Caco-2 (cell line): ENCODE measurements around the gene RGS8. TPM values are rescaled to one million over a fixed set of nuclear protein-coding genes. Genes with fewer than 3 reads are reported as not detected.

Source experiments
- BruUV-seq: library from RNA; stranded (reverse); fragments of 400-500 nt; replicated peaks from 2 replicates; lab custom pipeline; 2021; lab: Mats Ljungman, UMichigan
- CTCF ChIA-PET: fragments of 300-600 bp; sonication (Branson Sonifier 250); formaldehyde crosslinking; loops from one replicate; lab custom pipeline; 2022; ENCODE audit warnings: antibody characterized with exemption; lab: Charles Lee
- POLR2A ChIA-PET: fragments of 300-600 bp; sonication (Branson Sonifier 250); formaldehyde crosslinking; loops from one replicate; lab custom pipeline; 2022; ENCODE audit warnings: antibody characterized with exemption; lab: Charles Lee
- DNase-seq, 2 experiments: peaks; one replicate each; pipeline versions ENCODE4 v3.0.0 to v3.0.0-alpha.2; 2020 to 2022
- H3K27me3 ChIP-seq: replicated peaks from 2 replicates; pipeline ENCODE4 v1.6.0; 2011; ENCODE audit warnings: low read length; ENCODE audit not compliant: control insufficient read depth, insufficient read depth
- H3K36me3 ChIP-seq: 2 replicates; pipeline ENCODE4 v1.5.1; 2011; ENCODE audit warnings: low read length; ENCODE audit not compliant: control insufficient read depth, insufficient read depth
- H3K4me1 ChIP-seq: fragments of 250-450 bp; sonication (Bioruptor Pico); 2 replicates; pipeline ENCODE4 v1.5.1; 2020; ENCODE audit warnings: mild to moderate bottlenecking
- H3K4me3 ChIP-seq: 2 replicates; pipeline ENCODE4 v1.5.1; 2011; ENCODE audit warnings: low read depth, mild to moderate bottlenecking, control low read depth, low read length
- H3K9me3 ChIP-seq: fragments of 250-450 bp; sonication (Bioruptor Pico); 2 replicates; pipeline ENCODE4 v1.5.1; 2020; ENCODE audit warnings: mild to moderate bottlenecking, moderate library complexity
- H3K27ac Mint-ChIP-seq: one replicate; pipeline ENCODE4 v1.8.0; 2022; ENCODE audit warnings: mixed read lengths; ENCODE audit not compliant: unreplicated experiment
- H3K27me3 Mint-ChIP-seq: one replicate; pipeline ENCODE4 v1.8.0; 2022; ENCODE audit warnings: mixed read lengths; ENCODE audit not compliant: insufficient read depth, unreplicated experiment
- H3K36me3 Mint-ChIP-seq: one replicate; pipeline ENCODE4 v1.8.0; 2022; ENCODE audit warnings: mild to moderate bottlenecking, mixed read lengths; ENCODE audit not compliant: insufficient read depth, unreplicated experiment
- H3K4me1 Mint-ChIP-seq: one replicate; pipeline ENCODE4 v1.8.0; 2022; ENCODE audit warnings: low read depth, mixed read lengths; ENCODE audit not compliant: unreplicated experiment
- H3K4me3 Mint-ChIP-seq: one replicate; pipeline ENCODE4 v1.8.0; 2022; ENCODE audit warnings: mild to moderate bottlenecking, moderate library complexity, mixed read lengths; ENCODE audit not compliant: unreplicated experiment
- H3K9me3 Mint-ChIP-seq: one replicate; pipeline ENCODE4 v1.8.0; 2022; ENCODE audit warnings: mixed read lengths; ENCODE audit not compliant: unreplicated experiment
- intact Hi-C: fragments of 100-400 bp; cut with micrococcal nuclease; formaldehyde crosslinking; loops from one replicate; pipeline ENCODE4 v1.10.0; 2022; ENCODE audit not compliant: unreplicated experiment
- total RNA-seq: library from RNA; stranded (reverse); gene quantifications from 2 replicates; pipeline ENCODE4 v1.2.3, GENCODE V29; 2022
- TF ChIP-seq, protein P1 (sequence below), 2 experiments: fragments of 200-600 bp in 1 of 2; IDR thresholded peaks; 1 replicate in 1 of 2; 2 replicates in 1 of 2; pipeline versions ENCODE4 v1.5.1 to v1.8.0; 2011 to 2022; ENCODE audit warnings: antibody characterized with exemption in 1 of 2, control low read depth in 1 of 2, inconsistent platforms in 1 of 2, low read depth in 1 of 2, low read length in 1 of 2, mild to moderate bottlenecking in 1 of 2, moderate library complexity in 1 of 2; ENCODE audit not compliant: insufficient read depth in 1 of 2, severe bottlenecking in 1 of 2, unreplicated experiment in 1 of 2

Gene RGS8
- total RNA-seq, 1 experiment from 2014 or later: not detected

DNA sequence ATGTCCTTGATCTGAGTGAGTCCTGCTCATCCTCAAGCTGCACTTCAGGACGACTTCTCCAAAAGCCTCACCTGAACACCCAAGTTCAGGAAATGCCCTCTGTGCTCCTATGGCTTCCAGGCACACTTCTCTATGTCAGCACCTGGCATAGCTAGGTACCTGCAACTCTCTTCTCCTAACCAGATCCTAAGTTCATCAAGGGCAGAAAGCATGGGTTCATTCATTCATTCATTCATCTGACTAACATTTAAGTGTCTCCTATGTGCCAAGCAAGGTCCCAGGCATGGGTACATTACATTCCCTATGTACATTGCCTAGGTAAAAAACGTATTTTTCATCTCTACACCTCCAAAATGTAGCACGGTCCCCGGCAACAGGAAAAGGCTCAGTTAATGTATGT lies 4.0 kb downstream of the RGS8 start:
- CTCF ChIA-PET: interaction anchor here (0.6 kb wide), 1 partner anchor 84 kb away, joined by 3 read pairs; no protein-coding TSS in a partner anchor
- Histone ChIP-seq H3K36me3 (no peaks in the 10 kb centered on the region), H3K4me3 (no peak overlapping the region), H3K4me1 (peaks cover 19% of the 10 kb centered on the region), H3K9me3 (no peaks in the 10 kb centered on the region), H3K27me3 (no peaks in the 10 kb centered on the region)
- Mint-ChIP-seq H3K36me3 (no peaks in the 10 kb centered on the region), H3K4me1 (peaks cover 21% of the 10 kb centered on the region), H3K4me3 (no peak overlapping the region), H3K27me3 (no peaks in the 10 kb centered on the region), H3K27ac (peak overlapping the region; percentile 39), H3K9me3 (no peaks in the 10 kb centered on the region)
- POLR2A ChIA-PET: no interaction called here
- TF ChIP-seq, protein P1, sequence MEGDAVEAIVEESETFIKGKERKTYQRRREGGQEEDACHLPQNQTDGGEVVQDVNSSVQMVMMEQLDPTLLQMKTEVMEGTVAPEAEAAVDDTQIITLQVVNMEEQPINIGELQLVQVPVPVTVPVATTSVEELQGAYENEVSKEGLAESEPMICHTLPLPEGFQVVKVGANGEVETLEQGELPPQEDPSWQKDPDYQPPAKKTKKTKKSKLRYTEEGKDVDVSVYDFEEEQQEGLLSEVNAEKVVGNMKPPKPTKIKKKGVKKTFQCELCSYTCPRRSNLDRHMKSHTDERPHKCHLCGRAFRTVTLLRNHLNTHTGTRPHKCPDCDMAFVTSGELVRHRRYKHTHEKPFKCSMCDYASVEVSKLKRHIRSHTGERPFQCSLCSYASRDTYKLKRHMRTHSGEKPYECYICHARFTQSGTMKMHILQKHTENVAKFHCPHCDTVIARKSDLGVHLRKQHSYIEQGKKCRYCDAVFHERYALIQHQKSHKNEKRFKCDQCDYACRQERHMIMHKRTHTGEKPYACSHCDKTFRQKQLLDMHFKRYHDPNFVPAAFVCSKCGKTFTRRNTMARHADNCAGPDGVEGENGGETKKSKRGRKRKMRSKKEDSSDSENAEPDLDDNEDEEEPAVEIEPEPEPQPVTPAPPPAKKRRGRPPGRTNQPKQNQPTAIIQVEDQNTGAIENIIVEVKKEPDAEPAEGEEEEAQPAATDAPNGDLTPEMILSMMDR (IDR thresholded peaks at IDR 0.05; ENCODE audit: insufficient read depth in 1 of 2, low read depth in 1 of 2, low read length in 1 of 2, severe bottlenecking in 1 of 2, unreplicated experiment in 1 of 2): no peak
- no TSS peak for BruUV-seq
- intact Hi-C loops: no loop called here
- no peak for DNase-seq

DNA sequence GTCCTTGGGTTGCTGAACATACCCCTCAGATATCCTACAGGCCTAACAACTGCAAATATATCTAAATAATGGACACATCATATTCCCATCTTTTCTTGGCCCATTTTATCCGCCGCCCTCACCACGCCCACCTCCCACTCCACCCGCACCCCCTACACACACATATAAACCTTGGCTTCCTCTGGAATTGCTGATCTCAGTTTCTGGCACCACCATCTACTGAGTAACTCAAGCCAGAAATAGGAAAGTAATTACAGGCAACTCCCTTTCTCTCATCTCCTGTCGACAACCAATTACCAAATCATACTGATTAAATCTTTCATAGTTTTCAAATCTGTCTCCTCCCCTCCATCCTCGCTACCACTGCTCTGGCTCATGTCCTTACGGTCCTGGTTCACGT lies 4.7 kb downstream of the RGS8 start:
- Histone ChIP-seq H3K36me3 (no peaks in the 10 kb centered on the region), H3K4me1 (peaks cover 15% of the 10 kb centered on the region), H3K9me3 (no peaks in the 10 kb centered on the region), H3K4me3 (no peak overlapping the region), H3K27me3 (no peaks in the 10 kb centered on the region)
- Mint-ChIP-seq H3K27ac (no peak overlapping the region), H3K9me3 (no peaks in the 10 kb centered on the region), H3K27me3 (no peaks in the 10 kb centered on the region), H3K36me3 (no peaks in the 10 kb centered on the region), H3K4me1 (peaks cover 23% of the 10 kb centered on the region), H3K4me3 (no peak overlapping the region)
- CTCF ChIA-PET: no interaction called here
- DNase-seq: no peak
- BruUV-seq: no TSS peak
- POLR2A ChIA-PET: no interaction called here
- intact Hi-C loops: no loop called here
- TF ChIP-seq, protein P1 (IDR thresholded peaks at IDR 0.05; ENCODE audit: insufficient read depth in 1 of 2, low read depth in 1 of 2, low read length in 1 of 2, severe bottlenecking in 1 of 2, unreplicated experiment in 1 of 2): no peak

DNA sequence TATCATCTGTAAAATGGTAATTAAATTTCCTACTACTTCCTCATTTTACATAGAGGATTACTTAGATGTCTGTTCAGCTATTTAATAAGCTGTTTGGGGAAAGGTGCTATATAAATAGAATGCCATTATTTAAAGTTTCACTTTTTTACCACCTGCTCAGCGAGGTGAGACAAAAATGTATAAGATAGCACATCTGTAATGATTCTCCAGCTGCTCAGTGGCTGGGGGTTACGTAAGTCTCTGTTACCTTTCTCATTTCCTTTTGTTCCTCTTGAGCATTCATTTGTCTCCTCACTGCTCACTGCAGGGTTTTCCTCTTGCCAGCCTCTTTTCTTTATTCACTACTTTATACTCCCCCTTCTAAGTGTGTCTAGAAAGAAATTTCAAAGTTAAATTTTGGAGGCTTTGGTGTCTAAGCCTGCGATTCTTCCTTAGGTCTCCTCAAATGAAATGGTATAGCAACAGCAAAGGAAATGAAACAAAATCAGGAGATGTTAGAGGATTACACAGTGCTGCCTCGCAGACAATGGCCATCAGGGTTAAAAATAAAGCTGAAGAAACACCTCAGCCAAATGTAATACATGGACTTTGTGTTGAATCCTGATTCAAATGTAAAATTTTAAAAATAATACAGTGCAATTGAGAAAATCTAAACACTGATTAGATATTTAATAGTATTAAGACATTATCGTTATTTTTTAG lies 6.8 kb downstream of the RGS8 start:
- H3K27me3 Mint-ChIP-seq: no peaks in the 10 kb centered on the region
- CTCF ChIA-PET: no interaction called here
- no peaks in the 10 kb centered on the region for H3K36me3 Mint-ChIP-seq
- H3K9me3 ChIP-seq: no peaks in the 10 kb centered on the region
- no peak overlapping the region for H3K4me3 Mint-ChIP-seq
- H3K9me3 Mint-ChIP-seq: no peaks in the 10 kb centered on the region
- intact Hi-C loops: no loop called here
- TF ChIP-seq, protein P1 (IDR thresholded peaks at IDR 0.05; ENCODE audit: insufficient read depth in 1 of 2, low read depth in 1 of 2, low read length in 1 of 2, severe bottlenecking in 1 of 2, unreplicated experiment in 1 of 2): no peak
- H3K36me3 ChIP-seq: no peaks in the 10 kb centered on the region
- H3K27me3 ChIP-seq: no peaks in the 10 kb centered on the region
- no TSS peak for BruUV-seq
- no peak overlapping the region for H3K27ac Mint-ChIP-seq
- H3K4me3 ChIP-seq: no peak overlapping the region
- H3K4me1 ChIP-seq: peaks cover 15% of the 10 kb centered on the region
- H3K4me1 Mint-ChIP-seq: peaks cover 25% of the 10 kb centered on the region
- DNase-seq: no peak
- POLR2A ChIA-PET: no interaction called here
